ENCODE measurements around the gene LRP8.

The LRP8 gene

GRCh38 chr1:53359225-53359933, 31.5 kb upstream of the LRP8 start:
- no peak for DNase-seq

GRCh38 chr1:53356637-53357036, 28.8 kb upstream of the LRP8 start:
- no peak for DNase-seq

- no peak for DNase-seq
Observed at GRCh38 chr1:53354119-53354518, 26.2 kb upstream of the LRP8 start.

- no peak for DNase-seq
Observed at GRCh38 chr1:53352561-53352960, 24.7 kb upstream of the LRP8 start.

GRCh38 chr1:53350853-53351767, 23.2 kb upstream of the LRP8 start:
- no peak for DNase-seq

- no peak for DNase-seq
Observed at GRCh38 chr1:53349968-53350852, 22.3 kb upstream of the LRP8 start.

- DNase-seq, result no peak
Observed at GRCh38 chr1:53349369-53349835, 21.5 kb upstream of the LRP8 start.

- DNase-seq, result no peak
Observed at GRCh38 chr1:53348486-53349368, 20.9 kb upstream of the LRP8 start.

- no peak for DNase-seq
Observed at GRCh38 chr1:53346814-53347176, 18.9 kb upstream of the LRP8 start.

- no peak for DNase-seq
Observed at GRCh38 chr1:53345996-53346813, 18.3 kb upstream of the LRP8 start.

GRCh38 chr1:53344921-53345838, 17.3 kb upstream of the LRP8 start:
- no peak for DNase-seq

GRCh38 chr1:53343831-53344668, 16.2 kb upstream of the LRP8 start:
- DNase-seq, result no peak

GRCh38 chr1:53342735-53343470, 15.0 kb upstream of the LRP8 start:
- DNase-seq, result no peak

- DNase-seq, result no peak
Observed at GRCh38 chr1:53341961-53342707, 14.3 kb upstream of the LRP8 start.

- no peak for DNase-seq
Observed at GRCh38 chr1:53341521-53341895, 13.6 kb upstream of the LRP8 start.

- DNase-seq, result no peak
Observed at GRCh38 chr1:53340660-53341520, 13.0 kb upstream of the LRP8 start.
